Stimulated activated CD8-positive, alpha-beta memory T cell treated with anti-CD3 and anti-CD28 coated beads, Interleukin-4, amount 100 ng/mL, for 48 hours (primary cell): Measurements from ENCODE around the gene NT5M.

ENCODE experiments used
- DNase-seq: peaks from one replicate; pipeline ENCODE4 v3.0.0-alpha.2; 2020

The NT5M gene

GRCh38 chr17:17395885-17396284 lies 92.7 kb downstream of the NT5M start:
- no peak for DNase-seq
